NK-92 (cell line): ENCODE measurements around the gene RPUSD1.
"Not testable (repeated sequence)": the region's sequence is repeated elsewhere in the genome, so short reads cannot be mapped to it uniquely, and the experiment has no call there.

Experiments used
- DNase-seq: peaks from one replicate; lab custom pipeline; 2025; ENCODE audit not compliant: unreplicated experiment; lab: John Stamatoyannopoulos, UW

The RPUSD1 gene

DNA sequence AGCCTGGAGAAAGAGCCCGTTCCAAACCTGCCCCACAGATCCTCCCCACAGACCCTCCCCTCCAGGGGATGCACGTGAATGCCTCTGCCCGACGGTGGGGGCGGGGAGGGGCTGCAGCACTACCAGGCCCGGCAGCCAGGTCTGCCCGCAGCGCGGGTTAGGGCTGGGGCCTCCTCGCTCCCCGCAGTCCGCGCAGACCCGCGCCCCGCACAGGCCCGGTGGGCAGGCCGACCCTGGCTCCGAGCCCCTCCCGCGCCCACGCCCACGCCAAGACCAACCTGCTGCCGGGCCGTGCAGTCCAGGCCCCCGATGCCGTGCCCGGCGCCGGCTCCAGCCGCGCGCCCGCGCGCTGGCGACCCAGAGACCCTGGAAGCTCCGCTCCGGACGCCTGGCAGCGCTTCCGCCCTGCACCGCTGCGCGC lies at the start of gene RPUSD1:
RPUSD1 (minus strand) TSS at position 404 of the 421 bp plus-strand sequence. CDS start 644 bp downstream, outside the sequence.
- no peak for DNase-seq

- DNase-seq, result not testable (repeated sequence)
Measured at GRCh38 chr16:836822-837221, 48.6 kb upstream of the RPUSD1 start.

- DNase-seq, result no peak
Measured at GRCh38 chr16:836221-836620, 48.0 kb upstream of the RPUSD1 start.

DNA sequence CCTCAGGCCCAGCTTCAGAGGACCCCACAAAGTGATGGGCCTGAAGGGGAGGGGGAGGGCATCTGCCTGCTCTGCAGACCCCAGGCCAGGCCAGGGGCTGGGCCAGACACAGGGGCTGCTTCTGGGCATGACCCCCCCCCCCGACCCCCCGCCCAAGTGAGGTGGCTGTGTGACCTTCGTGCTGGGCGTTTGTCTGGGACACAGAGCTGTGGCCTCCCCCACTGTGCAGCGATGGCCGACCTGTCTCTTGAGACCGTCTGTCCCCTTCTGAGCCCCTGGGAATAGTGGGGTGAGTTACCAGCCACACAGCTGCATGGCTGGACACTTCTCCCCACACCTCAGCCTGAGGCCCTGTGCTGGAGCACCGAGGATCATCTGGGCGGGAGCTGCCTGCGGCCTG lies 47.2 kb upstream of the RPUSD1 start:
- no peak for DNase-seq

DNA sequence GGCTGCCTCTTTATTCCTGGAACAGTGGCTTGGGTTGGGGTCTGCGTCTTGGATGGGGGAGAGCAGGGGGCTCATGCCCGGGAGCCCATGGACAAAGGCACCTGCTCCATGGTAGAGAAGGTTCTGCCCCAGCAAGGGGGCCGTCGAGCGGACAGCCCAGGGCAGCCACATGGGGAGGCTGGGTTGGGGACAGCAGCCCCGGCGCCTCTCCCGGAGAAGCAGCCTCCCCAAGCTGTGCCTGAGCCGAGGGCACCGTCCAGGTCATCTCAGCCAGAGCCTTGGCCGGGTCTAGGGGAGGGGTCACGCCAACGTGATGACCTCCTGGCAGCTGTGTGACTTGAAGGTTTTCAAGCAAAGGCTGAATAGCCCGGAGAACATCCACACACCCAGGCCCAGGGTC lies 45.2 kb upstream of the RPUSD1 start:
- DNase-seq, result no peak

GRCh38 chr16:832652-833336 lies 44.6 kb upstream of the RPUSD1 start:
- no peak for DNase-seq

DNA sequence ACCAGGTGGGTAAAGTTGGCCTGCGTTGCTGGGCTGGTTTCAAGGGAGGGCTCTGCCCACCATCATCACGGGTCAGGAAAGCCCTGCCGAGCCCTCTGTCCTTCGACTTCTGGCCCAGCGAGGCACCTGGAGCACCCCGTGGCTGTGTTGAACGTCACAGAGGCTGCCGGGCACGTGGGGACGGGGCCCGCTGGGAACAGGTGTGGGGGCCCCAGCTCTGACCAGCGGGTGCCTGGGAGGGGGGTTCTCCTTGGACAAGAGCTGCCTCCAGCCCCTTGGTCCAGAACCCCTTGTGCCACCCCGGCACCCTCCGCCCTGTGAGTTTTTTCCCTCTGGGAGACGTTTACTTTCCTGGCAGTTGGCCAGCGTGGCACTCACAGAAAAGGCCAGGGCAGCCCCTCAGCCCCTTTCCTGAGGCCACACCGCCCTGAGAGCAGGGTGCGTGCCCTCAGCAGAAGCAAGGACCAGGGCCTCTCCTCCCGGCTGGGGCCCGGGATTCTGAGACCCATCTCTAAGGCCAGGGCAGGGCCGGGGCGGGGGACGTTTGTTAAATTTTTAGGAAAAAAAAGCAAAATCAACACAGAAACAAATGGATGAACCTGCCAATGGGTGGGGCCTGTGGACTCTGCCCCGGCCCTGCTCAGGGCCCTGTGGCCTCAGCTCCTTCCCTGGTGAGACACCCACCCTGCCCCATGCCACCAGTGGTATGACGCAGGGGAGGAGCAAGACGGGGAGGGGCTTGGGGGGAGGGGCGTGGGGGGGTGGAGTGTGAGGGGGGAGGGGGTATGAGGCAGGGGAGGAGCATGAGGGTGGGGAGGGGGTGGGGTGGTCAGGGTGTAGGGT lies 43.6 kb upstream of the RPUSD1 start:
- no peak for DNase-seq

- DNase-seq, result no peak
Measured at GRCh38 chr16:830871-831570, 42.8 kb upstream of the RPUSD1 start.

GRCh38 chr16:830107-830870 lies 42.1 kb upstream of the RPUSD1 start:
- no peak for DNase-seq

- no peak for DNase-seq
Measured at GRCh38 chr16:828891-829290, 40.7 kb upstream of the RPUSD1 start.

DNA sequence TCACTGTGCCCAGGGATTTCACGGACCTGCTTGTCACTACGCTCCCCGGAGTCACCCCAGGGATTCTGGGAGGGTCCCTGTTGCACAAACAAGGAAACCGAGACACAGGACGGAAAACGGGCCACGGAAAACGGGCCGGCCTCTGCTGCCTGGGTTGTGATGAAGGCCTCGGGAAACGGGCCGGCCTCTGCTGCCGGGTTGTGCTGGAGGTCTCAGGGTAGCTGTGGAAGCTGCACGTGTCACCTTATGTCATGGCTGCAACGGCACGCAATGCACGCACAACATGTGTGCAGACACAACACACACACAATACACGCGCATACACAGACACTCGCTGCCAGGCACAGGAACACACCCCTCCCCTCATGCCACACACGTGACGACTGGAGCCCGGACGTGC lies 39.3 kb upstream of the RPUSD1 start:
- DNase-seq, result no peak

DNA sequence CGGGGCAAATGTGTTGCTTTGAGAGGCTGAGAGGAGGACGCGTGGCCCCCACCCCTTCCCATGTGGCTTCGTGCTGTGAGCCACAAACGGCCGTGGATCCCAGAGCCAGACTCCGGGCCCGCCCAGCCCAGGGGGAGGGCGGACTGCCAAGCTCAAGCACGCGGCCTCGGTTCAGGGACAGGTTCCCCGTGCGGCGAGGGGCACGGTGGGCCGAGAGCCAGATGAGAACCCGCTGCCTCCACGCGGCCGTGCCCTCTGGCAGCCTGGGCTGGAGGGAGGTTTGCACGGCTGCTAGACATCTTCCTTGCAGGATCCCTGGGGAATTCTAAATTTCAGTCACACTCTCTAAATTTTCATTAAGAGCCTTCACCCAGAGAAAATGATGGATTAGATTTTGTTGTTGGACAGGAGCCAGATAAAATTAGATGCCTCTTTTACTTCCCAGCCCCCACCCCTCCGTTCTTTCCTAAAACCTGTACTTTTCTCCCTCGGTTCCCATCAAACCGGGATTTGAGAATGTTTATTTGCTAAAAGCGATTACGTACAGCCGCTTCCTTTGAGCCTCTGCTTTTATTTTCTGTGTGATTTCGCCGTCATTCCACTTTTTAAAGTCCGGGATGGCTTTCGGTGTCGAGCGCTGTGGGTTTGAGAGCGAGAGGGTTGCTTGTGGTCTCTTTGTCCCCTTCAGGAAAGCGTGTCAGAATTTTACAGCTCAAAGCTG lies 37.3 kb upstream of the RPUSD1 start:
- no peak for DNase-seq

DNA sequence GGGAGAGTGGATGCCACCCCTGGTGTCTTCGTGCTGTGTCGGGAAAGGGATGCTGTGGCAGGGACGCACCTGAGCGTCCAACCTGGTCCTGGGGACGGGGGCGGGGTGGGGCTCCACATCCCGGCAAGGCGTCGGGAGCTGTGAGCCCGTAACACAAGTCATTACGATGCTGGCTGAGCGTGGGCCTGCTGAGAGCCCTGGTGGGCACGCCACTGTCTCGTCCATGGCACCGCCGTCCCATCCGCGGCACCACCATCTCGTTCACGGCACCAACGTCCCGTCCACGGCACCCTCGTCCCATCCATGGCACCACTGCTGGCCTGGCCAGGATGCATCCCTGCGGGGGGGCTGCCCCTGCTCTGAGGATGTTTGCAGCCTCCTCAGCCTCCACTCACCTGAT lies 36.4 kb upstream of the RPUSD1 start:
- DNase-seq, result no peak

- no peak for DNase-seq
Measured at GRCh38 chr16:824194-824593, 36.0 kb upstream of the RPUSD1 start.

DNA sequence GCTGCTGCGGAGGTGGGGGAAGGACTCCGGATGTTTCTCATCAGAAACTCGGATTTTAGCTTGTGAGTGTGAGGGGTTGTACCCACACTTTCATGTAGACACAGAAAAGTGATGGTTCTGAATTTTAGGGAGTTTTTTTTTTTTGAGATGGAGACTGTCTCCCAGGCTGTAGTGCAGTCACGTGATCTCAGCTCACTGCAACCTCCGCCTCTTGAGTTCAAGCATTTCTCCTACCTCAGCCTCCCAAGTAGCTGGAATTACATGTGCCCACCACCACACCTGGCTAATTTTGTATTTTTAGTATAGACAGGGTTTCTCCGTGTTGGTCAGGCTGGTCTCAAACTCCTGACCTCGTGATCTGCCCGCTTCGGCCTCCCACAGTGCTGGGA lies 34.7 kb upstream of the RPUSD1 start:
- DNase-seq, result no peak

GRCh38 chr16:822174-822908 lies 34.2 kb upstream of the RPUSD1 start:
- no peak for DNase-seq

DNA sequence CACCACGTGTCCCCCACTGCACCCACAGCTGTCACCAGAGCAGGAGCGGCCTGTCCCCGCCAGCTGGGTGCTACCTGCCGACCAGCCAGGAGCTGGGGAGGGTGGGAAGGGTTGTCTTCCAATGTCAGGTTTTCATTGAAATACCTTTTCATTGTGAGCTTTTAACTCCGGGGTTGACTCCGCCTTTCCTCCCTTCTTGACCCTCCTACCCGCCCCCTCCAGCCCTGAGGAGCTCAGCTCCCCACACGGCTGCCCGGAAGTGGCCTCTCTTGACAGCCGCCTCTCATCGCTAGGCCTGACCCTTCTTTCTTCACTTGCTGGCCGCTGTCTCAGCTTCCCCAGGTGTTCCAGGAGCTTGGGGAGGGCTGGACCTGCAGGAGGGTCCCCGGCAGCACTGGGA lies 33.6 kb upstream of the RPUSD1 start:
- no peak for DNase-seq

- no peak for DNase-seq
Measured at GRCh38 chr16:820748-821147, 32.6 kb upstream of the RPUSD1 start.

DNA sequence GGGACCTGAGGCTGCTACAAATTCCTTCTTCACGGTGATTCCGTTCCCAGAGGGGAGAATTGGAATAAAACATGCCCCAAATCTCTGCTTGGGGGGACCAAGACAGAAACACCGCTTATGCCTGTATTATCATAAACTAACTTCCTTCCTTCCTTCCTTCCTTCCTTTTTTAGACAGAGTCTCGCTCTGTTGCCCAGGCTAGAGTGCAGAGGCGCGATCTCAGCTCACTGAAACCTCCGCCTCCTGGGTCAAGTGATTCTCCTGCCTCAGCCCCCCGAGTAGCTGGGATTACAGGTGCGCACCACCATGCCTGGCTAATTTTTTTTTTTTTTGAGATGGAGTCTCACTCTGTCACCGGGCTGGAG lies 31.8 kb upstream of the RPUSD1 start:
- DNase-seq, result not testable (repeated sequence)
